Epidermal melanocyte (primary cell): ENCODE measurements around the gene KCNJ16.

ENCODE experiments used
- DNase-seq: peaks from one replicate; pipeline ENCODE4 v3.0.0; 2011; ENCODE audit warnings: low spot score; ENCODE audit not compliant: insufficient read length

KCNJ16 gene

DNA sequence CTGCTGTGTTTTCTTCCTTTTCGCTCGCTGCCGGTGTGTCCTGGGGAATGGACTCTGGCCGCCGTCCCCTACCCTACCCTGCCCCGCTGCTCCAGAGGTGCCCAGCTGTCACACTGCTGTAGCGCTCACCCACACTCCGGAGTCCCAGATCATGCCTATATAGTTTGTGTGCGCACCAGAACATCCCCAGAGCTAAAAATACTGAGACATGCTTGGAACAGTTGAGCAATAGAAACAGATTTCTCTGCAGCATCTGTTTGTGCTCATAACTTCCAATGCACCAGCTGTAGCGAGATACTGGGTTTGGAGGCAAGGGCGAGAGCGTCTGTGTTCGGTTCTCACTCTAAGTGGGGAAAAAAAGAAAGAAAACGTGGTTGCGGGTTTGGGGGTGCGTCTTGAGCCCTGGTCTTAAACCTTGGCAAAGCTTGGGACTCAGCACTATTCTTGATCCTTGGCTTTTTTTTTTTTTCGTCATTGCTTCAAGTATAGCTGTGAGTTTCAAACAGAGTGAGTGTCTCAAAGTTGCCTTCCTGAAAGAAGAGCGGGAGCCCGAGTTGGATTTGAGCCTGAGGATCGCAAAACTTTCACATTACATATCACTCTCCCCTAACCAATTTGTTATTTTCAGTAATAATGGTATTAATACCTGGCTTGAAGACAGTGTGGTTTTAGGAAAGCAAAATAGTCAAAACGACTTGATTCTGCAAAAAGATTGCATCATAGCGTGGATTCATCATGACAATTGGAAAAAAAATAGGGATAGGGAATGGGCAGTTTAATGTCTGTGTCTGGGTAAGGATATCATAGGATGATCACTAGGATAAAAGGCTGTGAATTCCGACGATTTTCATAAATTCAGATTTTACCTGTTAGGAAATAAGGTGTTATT, 94.9 kb downstream of the KCNJ16 start:
- no peak for DNase-seq

GRCh38 chr17:70171159-70171558, 96.1 kb downstream of the KCNJ16 start:
- DNase-seq = no peak

DNA sequence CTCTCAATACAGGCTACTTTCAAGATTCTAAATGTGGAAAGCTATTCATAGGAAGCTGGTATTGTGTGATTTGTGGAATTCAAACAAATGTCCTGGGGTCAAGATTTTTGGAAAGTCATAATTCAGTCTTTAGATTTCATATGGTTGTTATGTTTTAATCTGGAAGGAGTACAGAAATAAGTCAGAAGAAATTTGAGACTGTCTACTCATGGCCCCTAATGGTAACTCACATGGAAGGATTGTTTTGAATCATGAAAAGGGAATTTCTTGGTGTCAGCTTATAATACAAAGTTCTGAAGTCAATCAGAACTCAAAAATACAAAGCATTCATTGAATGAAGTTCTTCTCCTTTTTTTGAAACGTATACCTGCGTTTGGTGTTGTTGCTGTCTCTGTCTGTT, 97.4 kb downstream of the KCNJ16 start:
- DNase-seq = no peak

DNA sequence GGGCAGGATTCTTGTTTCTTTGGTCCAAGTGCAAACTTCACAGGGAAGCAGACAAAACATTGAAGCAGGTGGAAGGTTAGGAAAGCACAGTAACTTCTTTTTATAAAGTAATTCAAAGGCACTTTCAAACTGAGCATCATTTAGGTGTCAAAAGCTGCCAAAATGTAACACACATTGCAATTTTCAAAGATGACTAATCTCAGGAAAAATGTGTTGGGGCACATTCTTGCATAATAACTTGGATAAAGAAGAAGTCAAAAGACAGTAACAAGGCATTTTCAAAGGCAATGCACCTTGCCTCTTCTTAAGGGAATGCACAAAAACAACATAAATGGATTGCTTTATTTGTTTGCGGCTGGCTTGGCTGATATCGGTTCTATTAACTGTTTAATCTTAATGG, 97.9 kb downstream of the KCNJ16 start:
- no peak for DNase-seq

DNA sequence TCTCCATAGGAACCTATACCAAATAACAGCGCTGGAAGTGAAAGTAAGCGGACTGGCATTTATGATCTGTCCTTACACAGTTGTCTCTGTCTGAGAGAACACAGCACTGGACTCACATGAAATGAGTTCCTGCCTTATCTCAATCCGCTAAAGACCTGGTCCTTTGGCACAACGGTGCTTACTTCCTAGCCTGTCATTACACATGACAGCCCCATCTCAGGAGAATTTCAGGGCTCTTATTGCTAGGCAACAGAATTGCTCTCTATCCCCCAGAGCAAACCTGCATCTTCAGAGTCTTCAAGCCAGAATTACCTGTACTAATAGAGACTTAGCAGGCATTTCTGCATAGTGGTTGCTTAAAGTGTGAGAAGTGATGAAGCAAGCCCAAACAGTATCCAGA, 98.7 kb downstream of the KCNJ16 start:
- DNase-seq = no peak

DNA sequence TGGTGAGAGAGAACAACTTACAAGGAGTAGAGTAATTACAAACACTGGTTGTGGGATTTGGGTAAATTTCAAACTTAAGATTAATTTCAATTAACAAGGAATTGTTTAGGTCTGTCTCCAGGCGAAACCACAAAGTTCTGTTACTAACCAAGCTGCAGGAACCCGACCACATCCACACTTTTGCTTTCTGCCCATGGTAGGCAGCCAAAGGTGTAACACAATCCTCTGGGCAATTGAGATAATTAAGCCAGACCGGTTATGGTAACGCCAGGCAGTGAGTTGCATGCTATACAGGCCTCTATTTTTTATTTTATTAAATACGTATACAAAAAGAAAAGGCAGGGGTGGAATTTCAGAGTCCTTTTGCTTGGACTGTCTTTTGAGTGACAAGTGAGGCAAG, 106.4 kb downstream of the KCNJ16 start:
- no peak for DNase-seq

DNA sequence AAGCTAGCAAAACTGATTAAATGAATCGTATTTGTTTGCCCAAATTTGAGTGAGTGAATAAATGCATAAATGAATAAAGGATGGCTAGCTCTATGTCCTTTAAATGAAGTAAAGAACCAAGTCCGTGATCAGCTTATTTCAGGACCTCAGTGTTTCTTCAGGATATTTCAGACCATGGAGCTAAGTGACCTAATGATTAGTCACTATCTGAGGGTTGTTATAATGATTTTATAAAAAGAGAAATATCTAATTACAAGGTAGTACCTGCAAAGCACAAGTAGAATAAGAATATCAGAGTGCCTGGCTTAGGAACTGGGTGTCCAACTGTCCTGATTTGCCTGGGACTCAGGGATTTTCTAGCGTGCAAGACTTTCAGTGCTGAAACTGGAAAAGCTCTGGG, 106.8 kb downstream of the KCNJ16 start:
- DNase-seq = no peak

GRCh38 chr17:70183508-70183907, 108.5 kb downstream of the KCNJ16 start:
- DNase-seq = no peak

DNA sequence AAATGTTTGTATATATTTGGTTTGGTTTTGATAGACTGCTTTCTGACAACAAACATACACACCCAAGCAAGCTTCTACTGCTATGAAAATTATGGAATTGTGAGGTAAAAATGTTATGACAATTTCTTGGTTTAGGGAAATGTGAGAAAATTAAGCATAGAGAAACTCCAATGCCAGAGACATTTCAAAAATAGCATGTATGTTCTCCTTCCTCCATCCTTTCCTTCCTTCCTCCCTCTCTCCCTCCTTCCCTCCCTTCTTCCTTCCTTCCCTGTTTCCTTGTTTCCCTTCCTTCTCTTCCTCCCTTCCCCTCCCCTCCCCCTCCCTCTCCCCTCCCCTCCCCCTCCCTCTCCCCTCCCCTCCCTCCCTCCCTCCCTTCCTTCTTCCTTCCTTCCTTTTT, 109.2 kb downstream of the KCNJ16 start:
- no peak for DNase-seq

DNA sequence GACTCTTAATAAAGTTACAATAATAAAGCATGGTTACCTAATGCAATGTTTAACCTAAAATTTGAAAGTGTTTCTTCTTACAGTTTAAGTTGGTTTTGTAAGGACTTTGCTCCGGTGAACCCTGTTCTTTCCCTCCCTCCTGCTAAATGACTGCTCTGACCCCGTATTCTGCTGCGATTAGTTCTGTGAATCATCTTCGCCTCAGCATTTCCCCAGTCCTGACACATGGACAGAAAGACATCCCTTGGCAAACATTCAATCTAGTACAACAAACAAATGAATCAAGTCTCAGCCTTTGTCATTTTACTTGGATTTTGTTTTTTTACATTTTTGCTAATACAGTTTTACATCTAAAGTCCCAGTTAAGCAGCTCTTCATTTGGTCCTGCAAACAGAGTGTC, 109.7 kb downstream of the KCNJ16 start:
- DNase-seq = no peak
